Kidney epithelial cell (primary cell): Measurements from ENCODE around the gene EML1. TPM values are rescaled to one million over a fixed set of nuclear protein-coding genes. Genes with fewer than 3 reads are reported as not detected.

Source experiments
- DNase-seq: peaks from one replicate; pipeline ENCODE4 v3.0.0-alpha.2; 2010; ENCODE audit warnings: low read depth
- H3K27me3 ChIP-seq: 2 replicates; pipeline ENCODE4 v1.6.0; 2011; ENCODE audit warnings: low read length; ENCODE audit not compliant: control insufficient read depth, insufficient read depth
- H3K36me3 ChIP-seq: 2 replicates; pipeline ENCODE4 v1.5.1; 2011; ENCODE audit warnings: low read length; ENCODE audit not compliant: control insufficient read depth, insufficient read depth
- H3K4me3 ChIP-seq: 2 replicates; pipeline ENCODE4 v1.5.1; 2011; ENCODE audit warnings: low read depth, mild to moderate bottlenecking, control low read depth, low read length
- total RNA-seq: library from RNA; depleted of rRNA; stranded (reverse); fragments of >200 nt; gene quantifications from 2 replicates; pipeline ENCODE4 v1.2.3, GENCODE V29; 2015
- TF ChIP-seq, protein P1 (sequence below): IDR thresholded peaks from 2 replicates; pipeline ENCODE4 v1.5.1; 2011; ENCODE audit warnings: mild to moderate bottlenecking, moderate library complexity, low read length, control low read depth, inconsistent platforms; ENCODE audit not compliant: insufficient read depth, poor library complexity, severe bottlenecking

Gene EML1
- total RNA-seq, 1 donor from 2014 or later, result 11.6 TPM

DNA sequence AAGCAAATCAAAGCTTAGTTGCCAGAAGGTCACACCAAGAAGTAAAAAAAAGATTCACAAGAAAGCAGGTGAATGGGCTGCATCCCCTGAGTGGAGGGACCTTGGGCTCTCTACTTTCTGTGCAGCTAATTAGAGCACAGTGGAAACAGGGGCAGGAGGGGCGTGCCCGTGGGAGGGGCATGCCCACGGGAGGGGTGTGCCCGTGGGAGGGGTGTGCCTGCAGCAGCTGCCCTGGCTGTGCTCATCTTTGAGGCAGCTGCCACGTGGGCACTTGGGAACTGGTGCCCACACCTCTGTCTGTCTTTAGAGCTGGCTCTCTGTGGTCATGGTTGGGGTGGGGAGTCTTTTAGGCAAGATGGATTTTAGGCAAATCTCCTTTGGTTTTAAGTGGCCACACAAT lies 60.0 kb downstream of the EML1 start:
- no peak overlapping the region for H3K4me3 ChIP-seq
- no peaks in the 10 kb centered on the region for H3K27me3 ChIP-seq
- DNase-seq, result no peak
- no peaks in the 10 kb centered on the region for H3K36me3 ChIP-seq
- TF ChIP-seq, protein P1, sequence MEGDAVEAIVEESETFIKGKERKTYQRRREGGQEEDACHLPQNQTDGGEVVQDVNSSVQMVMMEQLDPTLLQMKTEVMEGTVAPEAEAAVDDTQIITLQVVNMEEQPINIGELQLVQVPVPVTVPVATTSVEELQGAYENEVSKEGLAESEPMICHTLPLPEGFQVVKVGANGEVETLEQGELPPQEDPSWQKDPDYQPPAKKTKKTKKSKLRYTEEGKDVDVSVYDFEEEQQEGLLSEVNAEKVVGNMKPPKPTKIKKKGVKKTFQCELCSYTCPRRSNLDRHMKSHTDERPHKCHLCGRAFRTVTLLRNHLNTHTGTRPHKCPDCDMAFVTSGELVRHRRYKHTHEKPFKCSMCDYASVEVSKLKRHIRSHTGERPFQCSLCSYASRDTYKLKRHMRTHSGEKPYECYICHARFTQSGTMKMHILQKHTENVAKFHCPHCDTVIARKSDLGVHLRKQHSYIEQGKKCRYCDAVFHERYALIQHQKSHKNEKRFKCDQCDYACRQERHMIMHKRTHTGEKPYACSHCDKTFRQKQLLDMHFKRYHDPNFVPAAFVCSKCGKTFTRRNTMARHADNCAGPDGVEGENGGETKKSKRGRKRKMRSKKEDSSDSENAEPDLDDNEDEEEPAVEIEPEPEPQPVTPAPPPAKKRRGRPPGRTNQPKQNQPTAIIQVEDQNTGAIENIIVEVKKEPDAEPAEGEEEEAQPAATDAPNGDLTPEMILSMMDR, result no peak

DNA sequence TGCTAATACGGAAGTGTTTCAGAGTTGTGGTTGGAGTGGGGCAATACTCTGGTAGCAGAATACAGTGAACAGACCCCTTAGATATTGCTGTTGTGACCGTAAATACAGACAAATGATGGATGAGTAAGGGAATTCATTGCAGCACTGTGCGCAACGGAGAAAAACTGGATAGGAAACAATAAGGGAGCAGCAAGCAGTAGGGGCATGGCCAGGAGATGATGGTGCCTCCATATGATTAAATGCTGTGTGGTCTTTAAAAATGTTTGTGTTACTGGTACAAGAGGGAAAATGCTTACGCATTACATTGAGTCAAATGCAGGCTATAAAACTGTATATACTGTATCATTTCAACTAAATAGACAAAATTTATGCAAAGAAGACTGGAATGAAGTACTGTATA lies 61.6 kb downstream of the EML1 start:
- no peaks in the 10 kb centered on the region for H3K27me3 ChIP-seq
- H3K4me3 ChIP-seq, result no peak overlapping the region
- TF ChIP-seq, protein P1, result no peak
- DNase-seq, result no peak
- no peaks in the 10 kb centered on the region for H3K36me3 ChIP-seq

DNA sequence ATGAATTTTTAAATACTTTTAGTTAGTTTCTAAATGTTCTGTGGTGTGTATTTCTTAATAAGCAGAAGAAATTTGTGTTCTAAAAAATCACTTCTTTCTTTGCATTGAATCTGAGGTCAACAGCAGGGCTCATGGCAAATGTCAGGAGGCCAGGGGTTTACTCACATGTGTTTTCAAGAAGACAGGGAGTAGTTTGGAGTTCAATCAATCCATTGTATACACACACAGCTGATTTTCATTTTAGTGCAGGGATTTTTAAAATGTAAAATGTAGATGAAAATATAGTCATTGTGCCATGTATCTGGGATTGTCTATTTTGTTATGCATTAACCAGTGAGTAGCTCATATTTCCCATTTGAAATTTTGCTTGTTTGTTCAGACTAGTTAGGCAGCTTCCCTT lies 62.1 kb downstream of the EML1 start:
- no peaks in the 10 kb centered on the region for H3K27me3 ChIP-seq
- H3K4me3 ChIP-seq, result no peak overlapping the region
- TF ChIP-seq, protein P1, result no peak
- no peak for DNase-seq
- no peaks in the 10 kb centered on the region for H3K36me3 ChIP-seq

DNA sequence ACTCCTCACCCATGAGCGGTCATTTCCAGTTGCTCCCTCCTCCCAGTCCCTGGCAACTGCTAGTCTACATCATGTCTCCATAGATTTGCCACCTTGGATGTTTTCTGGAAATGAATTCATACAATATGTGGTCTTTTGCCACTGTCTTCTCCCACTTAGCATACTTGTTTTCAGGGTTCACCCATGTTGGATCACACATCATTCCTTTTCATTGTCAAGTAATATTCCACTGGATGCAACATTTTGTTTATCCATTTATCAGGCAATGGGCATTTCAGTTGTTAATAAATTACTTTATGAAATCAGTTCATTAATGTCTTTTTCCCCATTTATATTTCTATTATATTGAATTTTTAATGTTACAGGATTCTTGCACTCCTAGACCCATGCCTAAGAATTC lies 64.3 kb downstream of the EML1 start:
- Histone ChIP-seq H3K27me3 (no peaks in the 10 kb centered on the region), H3K4me3 (no peak overlapping the region), H3K36me3 (no peaks in the 10 kb centered on the region)
- TF ChIP-seq, protein P1, result no peak
- no peak for DNase-seq

DNA sequence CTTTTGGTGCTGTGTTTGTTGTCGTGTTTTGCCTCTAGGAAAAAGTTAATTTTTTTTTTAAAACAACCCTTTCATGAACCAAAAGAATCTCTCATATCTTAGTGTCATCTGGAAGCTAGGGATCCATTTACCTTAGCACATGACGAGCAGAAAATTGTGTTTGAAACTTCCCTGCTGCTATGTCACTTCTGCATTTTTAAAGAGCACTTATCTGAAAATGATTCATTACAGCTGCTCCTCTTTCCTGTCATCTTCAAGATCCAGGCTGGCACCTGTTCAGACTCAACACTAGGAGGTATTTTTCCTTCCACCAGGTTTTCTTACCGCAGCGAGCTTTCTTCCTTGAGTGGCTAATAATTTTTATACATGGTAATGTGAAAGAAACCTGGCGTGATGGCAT lies 67.0 kb downstream of the EML1 start:
- no peak overlapping the region for H3K4me3 ChIP-seq
- no peak for DNase-seq
- TF ChIP-seq, protein P1, result no peak
- no peaks in the 10 kb centered on the region for H3K27me3 ChIP-seq
- no peaks in the 10 kb centered on the region for H3K36me3 ChIP-seq

DNA sequence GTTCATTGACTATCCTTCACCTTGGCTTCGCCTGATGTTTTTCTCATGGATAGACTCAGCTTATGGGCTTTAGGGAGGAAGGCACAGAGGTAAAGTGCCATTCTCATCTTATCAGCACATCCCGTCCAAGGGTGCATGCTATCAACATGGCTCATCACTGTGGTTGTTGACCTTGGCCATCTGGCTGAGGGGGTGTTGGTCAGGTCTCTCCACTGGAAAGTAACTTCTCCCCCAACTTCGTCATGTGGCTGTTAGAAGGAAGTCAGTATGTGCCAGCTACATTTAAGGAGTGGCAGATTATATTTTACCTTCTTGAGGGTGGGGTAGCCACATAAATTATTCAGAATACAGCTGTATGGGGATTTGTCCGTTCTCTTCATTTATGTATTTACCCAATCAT lies 68.9 kb downstream of the EML1 start:
- DNase-seq, result no peak
- Histone ChIP-seq H3K4me3 (no peak overlapping the region), H3K36me3 (no peaks in the 10 kb centered on the region), H3K27me3 (no peaks in the 10 kb centered on the region)
- TF ChIP-seq, protein P1, result no peak
